Sigmoid colon (tissue), 4 donors: ENCODE results near the gene UBXN7.

Source experiments
- EP300 ChIP-seq, 4 donors: sonication (generic); formaldehyde crosslinking; IDR thresholded peaks; one replicate each; pipeline ENCODE4 v1.6.1; 2017; ENCODE audit warnings: antibody characterized with exemption in 4 of 4
- TF ChIP-seq, protein P1 (sequence below), 4 experiments: fragments of 450-650 bp in 3 of 4; fragments of 200-600 bp in 1 of 4; IDR thresholded peaks; one replicate each; pipeline ENCODE4 v1.5.1; 2016 to 2019; ENCODE audit warnings: antibody characterized with exemption in 4 of 4, mild to moderate bottlenecking in 3 of 4, moderate library complexity in 2 of 4

GRCh38 chr3:196365736-196366135 lies 66.5 kb downstream of the UBXN7 start:
- TF ChIP-seq, protein P1, sequence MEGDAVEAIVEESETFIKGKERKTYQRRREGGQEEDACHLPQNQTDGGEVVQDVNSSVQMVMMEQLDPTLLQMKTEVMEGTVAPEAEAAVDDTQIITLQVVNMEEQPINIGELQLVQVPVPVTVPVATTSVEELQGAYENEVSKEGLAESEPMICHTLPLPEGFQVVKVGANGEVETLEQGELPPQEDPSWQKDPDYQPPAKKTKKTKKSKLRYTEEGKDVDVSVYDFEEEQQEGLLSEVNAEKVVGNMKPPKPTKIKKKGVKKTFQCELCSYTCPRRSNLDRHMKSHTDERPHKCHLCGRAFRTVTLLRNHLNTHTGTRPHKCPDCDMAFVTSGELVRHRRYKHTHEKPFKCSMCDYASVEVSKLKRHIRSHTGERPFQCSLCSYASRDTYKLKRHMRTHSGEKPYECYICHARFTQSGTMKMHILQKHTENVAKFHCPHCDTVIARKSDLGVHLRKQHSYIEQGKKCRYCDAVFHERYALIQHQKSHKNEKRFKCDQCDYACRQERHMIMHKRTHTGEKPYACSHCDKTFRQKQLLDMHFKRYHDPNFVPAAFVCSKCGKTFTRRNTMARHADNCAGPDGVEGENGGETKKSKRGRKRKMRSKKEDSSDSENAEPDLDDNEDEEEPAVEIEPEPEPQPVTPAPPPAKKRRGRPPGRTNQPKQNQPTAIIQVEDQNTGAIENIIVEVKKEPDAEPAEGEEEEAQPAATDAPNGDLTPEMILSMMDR (IDR thresholded peaks at IDR 0.05) = no peak
- no peak for TF ChIP-seq EP300 (IDR thresholded peaks at IDR 0.05)
